Measurements from ENCODE around the gene FTO.

FTO gene

GRCh38 chr16:54110016-54110981, 406.3 kb downstream of the FTO start:
- no peak overlapping the region for H3K4me3 ChIP-seq (ENCODE audit: low read depth, low read length)
- no peak for DNase-seq (ENCODE audit: low read depth)
- TF ChIP-seq CTCF (IDR thresholded peaks at IDR 0.05; ENCODE audit: control insufficient read depth, extremely low read depth, insufficient read depth): no peak

- no peak for TF ChIP-seq CTCF (IDR thresholded peaks at IDR 0.05; ENCODE audit: control insufficient read depth, extremely low read depth, insufficient read depth)
- no peak overlapping the region for H3K4me3 ChIP-seq (ENCODE audit: low read depth, low read length)
- DNase-seq (ENCODE audit: low read depth): no peak
Measured at GRCh38 chr16:54112451-54113206, 408.7 kb downstream of the FTO start.

GRCh38 chr16:54115558-54115957, 411.6 kb downstream of the FTO start:
- no peak for TF ChIP-seq CTCF (IDR thresholded peaks at IDR 0.05; ENCODE audit: control insufficient read depth, extremely low read depth, insufficient read depth)
- no peak overlapping the region for H3K4me3 ChIP-seq (ENCODE audit: low read depth, low read length)
- no peak for DNase-seq (ENCODE audit: low read depth)

- DNase-seq (ENCODE audit: low read depth): peak; percentile 27
- H3K4me3 ChIP-seq (ENCODE audit: low read depth, low read length): no peak overlapping the region
- no peak for TF ChIP-seq CTCF (IDR thresholded peaks at IDR 0.05; ENCODE audit: control insufficient read depth, extremely low read depth, insufficient read depth)
Measured at GRCh38 chr16:54116124-54116655, 412.2 kb downstream of the FTO start.

GRCh38 chr16:54118846-54119245, 414.9 kb downstream of the FTO start:
- no peak for TF ChIP-seq CTCF (IDR thresholded peaks at IDR 0.05; ENCODE audit: control insufficient read depth, extremely low read depth, insufficient read depth)

GRCh38 chr16:54120846-54121480, 417.0 kb downstream of the FTO start:
- DNase-seq (ENCODE audit: low read depth): no peak
- TF ChIP-seq CTCF (IDR thresholded peaks at IDR 0.05; ENCODE audit: control insufficient read depth, extremely low read depth, insufficient read depth): no peak
- H3K4me3 ChIP-seq (ENCODE audit: low read depth, low read length): no peak overlapping the region

More at GRCh38 chr16:54118846-54119245, 414.9 kb downstream of the FTO start:
- DNase-seq (ENCODE audit: low read depth): no peak
- no peak overlapping the region for H3K4me3 ChIP-seq (ENCODE audit: low read depth, low read length)
